GM21825 (cell line): Measurements from ENCODE around the gene RAB10.

Source experiments
- ATAC-seq: cut with Tn5 transposase; IDR thresholded peaks from one replicate; pipeline ENCODE4 v1.9.1; 2021; ENCODE audit warnings: mild to moderate bottlenecking, moderate library complexity; ENCODE audit not compliant: unreplicated experiment

Gene RAB10

DNA sequence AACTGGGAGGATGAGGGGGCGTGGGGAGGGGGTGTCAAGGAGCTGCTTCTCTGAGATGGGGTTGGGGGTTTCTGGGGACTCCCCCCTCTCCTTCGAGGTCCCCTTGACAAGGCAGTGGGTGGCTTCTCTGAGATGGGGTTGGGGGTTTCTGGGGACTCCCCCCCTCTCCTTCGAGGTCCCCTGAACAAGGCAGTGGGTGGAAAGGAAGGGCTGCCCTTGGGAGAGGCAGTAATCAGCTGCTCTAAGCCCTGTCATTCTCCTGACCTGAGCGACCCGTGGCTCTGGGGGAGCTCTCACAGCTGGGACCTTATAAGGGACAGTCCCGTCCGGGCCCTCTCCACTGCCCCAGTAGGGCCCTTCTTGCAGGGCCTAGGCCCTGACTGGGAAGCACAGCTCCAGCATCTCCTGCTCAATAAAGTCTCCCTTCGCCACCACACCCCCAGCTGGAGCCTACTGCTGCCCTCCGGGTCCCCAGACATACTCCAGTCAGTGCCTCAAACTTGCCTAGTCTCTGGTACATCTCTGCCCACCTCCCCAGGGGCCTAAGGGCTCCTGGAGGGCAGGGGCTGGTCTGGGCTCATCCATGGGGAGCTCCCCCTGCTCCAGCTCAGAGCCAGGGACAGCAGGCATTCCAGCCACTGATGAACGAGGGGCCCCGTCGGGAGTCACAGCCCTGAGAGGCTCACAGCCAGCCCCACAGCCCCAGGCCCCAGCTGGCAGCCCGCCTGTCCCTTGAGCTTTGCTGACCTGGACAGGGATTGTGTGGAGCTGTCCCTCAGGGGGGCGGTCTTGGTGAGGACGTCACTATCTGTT is 141.8 kb downstream of the RAB10 start:
- ATAC-seq, result no peak

DNA sequence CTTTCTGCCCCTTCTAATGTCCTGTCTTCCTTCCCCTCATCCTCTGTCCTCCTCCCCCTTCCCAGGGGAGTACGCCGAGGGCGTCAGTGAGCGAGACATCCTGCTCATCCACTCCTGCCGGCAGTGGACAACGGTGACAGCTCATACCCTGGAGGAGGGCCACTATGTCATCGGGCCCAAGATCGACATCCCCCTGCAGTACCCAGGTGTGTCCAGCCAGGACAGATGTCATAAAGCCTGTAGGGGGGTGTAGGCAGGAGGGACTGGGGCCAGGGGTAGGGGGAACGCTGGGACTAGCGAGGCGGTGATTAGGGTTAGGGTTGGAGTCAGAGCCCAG is 142.4 kb downstream of the RAB10 start:
- no peak for ATAC-seq

DNA sequence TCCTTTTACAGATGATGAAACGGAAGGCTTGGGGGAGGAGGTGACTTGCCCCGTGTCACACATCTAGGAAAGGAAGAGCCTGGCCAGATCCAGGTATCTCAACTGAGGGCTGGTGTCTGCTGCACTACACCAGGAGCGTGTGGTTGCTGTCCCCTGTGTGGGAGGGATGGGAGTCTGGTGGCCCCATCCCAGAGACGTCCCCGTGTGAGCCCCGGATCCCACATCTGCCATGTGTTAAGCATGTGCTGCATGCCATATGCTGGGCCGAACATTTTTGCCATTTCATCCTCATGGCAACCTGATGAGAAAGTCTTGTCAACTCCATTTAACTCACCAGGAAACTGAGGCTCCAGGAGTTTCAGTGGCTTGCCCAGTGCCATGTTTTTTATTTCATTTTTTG is 143.2 kb downstream of the RAB10 start:
- no peak for ATAC-seq

GRCh38 chr2:26178246-26178645 is 144.4 kb downstream of the RAB10 start:
- ATAC-seq, result no peak

DNA sequence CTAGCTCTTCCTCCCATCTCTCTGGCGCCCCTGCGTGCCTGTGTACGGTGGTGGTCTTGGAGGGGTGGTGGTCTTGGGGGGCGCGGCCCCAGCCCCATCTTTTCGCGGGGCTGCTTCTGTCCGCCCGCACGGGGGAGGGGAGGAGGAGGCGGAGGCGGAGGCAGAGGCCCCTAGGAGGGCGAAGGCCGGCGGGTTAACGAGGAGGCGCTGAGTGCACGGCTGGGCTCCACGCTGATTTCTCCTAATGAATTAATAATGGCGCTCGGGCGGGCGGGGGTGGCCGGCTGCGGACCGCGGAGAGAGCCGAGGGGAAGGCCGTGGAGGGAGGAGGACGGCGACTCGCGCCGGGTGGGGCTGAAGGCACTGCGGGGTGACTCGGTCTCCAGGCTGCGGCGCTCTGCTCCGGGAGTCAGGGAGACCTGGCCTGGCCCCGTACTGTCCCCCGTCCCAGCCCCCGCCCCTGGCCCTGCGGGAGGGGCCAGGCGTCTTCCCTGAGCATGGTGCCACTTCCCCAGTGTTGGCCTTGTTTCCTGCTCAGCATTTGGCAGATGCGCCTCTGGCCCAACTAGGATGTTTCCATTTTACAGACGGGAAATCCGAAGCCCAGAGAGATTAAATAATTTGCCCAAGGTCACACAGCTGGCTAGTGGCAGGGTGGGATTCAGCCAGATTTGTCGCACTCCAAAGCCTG is 145.0 kb downstream of the RAB10 start:
- no peak for ATAC-seq

DNA sequence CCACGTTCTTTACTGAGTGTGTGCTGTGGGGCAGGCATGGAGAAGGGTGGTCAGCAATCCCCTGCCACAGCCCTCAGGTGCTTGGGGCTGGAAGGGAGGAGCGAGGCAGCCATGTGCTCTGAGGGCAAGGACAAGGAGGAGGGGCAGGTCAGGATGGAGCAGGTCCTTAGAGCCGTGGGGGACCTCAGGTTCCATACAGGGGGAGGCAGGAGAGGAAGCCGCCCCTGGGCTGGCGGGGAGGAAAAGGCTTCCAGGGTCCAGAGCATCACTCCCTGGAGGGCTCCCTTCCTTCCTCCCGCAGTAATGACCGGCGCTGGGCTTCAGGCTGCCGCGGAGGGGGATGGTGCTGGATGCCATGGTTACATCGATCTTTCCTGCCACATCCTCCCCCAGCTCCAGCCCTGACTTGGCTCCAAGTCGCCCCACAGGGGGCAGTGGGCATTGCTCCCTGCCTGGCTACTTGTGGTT is 145.6 kb downstream of the RAB10 start:
- ATAC-seq, result no peak

DNA sequence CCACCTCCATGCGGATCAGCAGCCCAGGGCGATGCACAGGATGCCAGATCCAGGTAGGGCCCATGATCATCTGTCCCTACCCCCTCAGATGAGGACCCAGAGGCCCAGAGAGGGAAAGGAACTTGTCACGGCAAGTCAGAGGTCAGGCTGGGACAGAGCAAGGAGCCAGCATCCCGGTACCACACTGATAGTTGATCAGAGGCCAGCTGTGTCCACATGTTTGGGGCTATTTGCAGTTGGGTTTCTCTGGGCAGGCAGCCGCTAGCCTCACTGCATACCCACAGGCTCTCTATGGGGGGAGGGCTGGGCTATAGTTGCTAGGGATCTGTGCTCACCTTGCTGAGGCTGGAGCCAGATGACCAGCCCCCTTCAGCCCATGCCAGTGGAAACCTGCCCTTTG is 148.6 kb downstream of the RAB10 start:
- ATAC-seq, result no peak

- no peak for ATAC-seq
Measured at GRCh38 chr2:26182887-26183630, 149.2 kb downstream of the RAB10 start.

GRCh38 chr2:26184121-26184520 is 150.2 kb downstream of the RAB10 start:
- ATAC-seq, result no peak

DNA sequence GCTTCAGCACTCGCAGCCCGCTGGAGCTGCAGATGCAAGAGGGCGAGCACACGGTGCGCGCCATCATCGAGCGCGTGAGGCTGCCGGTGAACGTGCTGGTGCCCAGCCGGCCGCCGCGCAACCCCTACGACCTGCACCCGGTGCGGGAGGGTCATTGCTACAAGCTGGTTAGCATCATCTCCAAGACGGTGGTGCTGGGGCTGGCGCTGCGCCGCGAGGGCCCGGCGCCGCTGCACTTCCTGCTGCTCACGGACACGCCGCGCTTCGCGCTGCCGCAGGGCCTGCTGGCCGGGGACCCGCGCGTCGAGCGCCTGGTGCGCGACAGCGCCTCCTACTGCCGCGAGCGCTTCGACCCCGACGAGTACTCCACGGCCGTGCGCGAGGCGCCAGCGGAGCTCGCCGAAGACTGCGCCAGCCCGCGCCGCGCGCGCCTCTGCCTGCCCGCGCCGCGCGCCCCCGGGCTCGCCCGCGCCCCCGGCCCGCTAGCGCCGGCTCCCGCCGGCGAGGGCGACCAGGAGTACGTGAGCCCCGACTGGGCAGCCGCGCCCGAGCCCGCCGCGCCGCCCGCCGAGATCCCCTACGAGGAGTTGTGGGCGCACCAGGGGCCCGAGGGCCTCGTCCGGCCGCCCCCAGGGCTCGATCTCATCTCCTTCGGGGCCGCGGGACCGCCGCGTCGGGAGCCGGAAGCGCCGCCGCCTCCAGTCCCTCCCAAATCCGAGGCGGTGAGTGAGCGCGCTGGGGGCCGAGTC is 150.8 kb downstream of the RAB10 start:
- ATAC-seq, result peak; percentile 77

GRCh38 chr2:26185304-26185928 is 151.5 kb downstream of the RAB10 start:
- ATAC-seq, result no peak

GRCh38 chr2:26185954-26186770 is 152.3 kb downstream of the RAB10 start:
- no peak for ATAC-seq
